Measurements from ENCODE around the gene MDFIC. TPM values are rescaled to one million over a fixed set of nuclear protein-coding genes. Genes with fewer than 3 reads are reported as not detected.

Gene MDFIC
- total RNA-seq, 2 donors from 2014 or later, result 17.1 to 35.0 TPM

DNA sequence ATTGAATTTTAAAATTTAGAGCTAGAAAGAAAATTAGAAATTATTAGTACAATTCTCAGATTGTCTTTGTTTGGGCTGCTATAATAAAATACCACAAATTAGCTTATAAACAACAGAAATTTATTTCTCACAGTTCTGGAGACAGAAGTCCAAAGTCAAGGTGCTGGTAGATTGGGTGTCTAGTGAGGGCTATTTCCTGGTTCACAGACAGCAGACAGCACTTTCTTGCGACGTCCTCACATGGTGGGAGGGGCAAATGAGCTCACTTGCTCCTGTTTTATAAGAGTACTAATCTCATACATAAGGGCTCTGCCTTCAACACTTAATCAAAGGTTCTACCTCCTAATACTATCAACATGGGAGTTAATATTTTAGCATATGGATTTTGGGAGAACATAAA, 134.1 kb downstream of the MDFIC start:
- TF ChIP-seq CTCF (IDR thresholded peaks at IDR 0.05), result no peak

GRCh38 chr7:115058726-115059125, 136.8 kb downstream of the MDFIC start:
- no peaks in the 10 kb centered on the region for H3K4me1 ChIP-seq
- H3K9me3 ChIP-seq, result no peaks in the 10 kb centered on the region
- H3K27ac ChIP-seq, result no peak overlapping the region
- no peaks in the 10 kb centered on the region for H3K36me3 ChIP-seq
- H3K27me3 ChIP-seq, result no peaks in the 10 kb centered on the region
- no peak for DNase-seq (ENCODE audit: low spot score)
- H3K4me3 ChIP-seq, result no peak overlapping the region
- no peak for TF ChIP-seq CTCF (IDR thresholded peaks at IDR 0.05)

More for the DNA sequence above, 134.1 kb downstream of the MDFIC start:
- no peaks in the 10 kb centered on the region for H3K27me3 ChIP-seq
- no peak overlapping the region for H3K4me3 ChIP-seq
- H3K9me3 ChIP-seq, result no peaks in the 10 kb centered on the region
- H3K4me1 ChIP-seq, result no peaks in the 10 kb centered on the region
- H3K36me3 ChIP-seq, result no peaks in the 10 kb centered on the region
- no peak overlapping the region for H3K27ac ChIP-seq
- DNase-seq (ENCODE audit: low spot score), result no peak

- Histone ChIP-seq H3K27me3 (no peaks in the 10 kb centered on the region), H3K36me3 (no peaks in the 10 kb centered on the region), H3K9me3 (no peaks in the 10 kb centered on the region), H3K4me1 (no peaks in the 10 kb centered on the region), H3K27ac (no peak overlapping the region), H3K4me3 (no peak overlapping the region)
- DNase-seq (ENCODE audit: low spot score), result no peak
- no peak for TF ChIP-seq CTCF (IDR thresholded peaks at IDR 0.05)
Measured at GRCh38 chr7:115059321-115059720, 137.4 kb downstream of the MDFIC start.

- TF ChIP-seq CTCF (IDR thresholded peaks at IDR 0.05), result no peak
- no peak overlapping the region for H3K4me3 ChIP-seq
- no peaks in the 10 kb centered on the region for H3K4me1 ChIP-seq
- H3K36me3 ChIP-seq, result no peaks in the 10 kb centered on the region
- no peak for DNase-seq (ENCODE audit: low spot score)
- no peak overlapping the region for H3K27ac ChIP-seq
- H3K9me3 ChIP-seq, result no peaks in the 10 kb centered on the region
- H3K27me3 ChIP-seq, result no peaks in the 10 kb centered on the region
Measured at GRCh38 chr7:115060095-115060870, 138.4 kb downstream of the MDFIC start.

DNA sequence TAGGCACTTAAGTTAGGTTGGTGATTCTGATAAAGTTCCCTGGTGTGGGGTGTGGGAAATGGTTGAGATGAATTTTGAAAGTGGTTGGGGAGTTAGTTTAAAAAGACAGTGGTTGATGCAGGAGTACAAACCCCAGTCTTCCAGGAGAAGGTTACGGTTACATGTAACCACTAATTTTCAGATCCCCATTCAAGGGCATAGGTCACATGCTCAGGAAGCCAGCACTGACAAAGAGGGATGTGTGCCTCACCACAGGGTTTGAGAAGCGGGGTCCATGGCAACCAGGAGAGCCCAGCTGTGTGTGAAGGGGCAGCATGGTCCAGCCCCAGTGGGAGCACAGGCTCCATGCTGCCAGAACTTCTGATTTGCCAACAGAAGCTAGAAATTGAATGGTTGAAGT, 144.2 kb downstream of the MDFIC start:
- no peak for DNase-seq (ENCODE audit: low spot score)
- H3K4me3 ChIP-seq, result no peak overlapping the region
- no peak for TF ChIP-seq CTCF (IDR thresholded peaks at IDR 0.05)
- H3K27ac ChIP-seq, result no peak overlapping the region
- no peaks in the 10 kb centered on the region for H3K36me3 ChIP-seq
- no peaks in the 10 kb centered on the region for H3K4me1 ChIP-seq
- H3K27me3 ChIP-seq, result no peaks in the 10 kb centered on the region
- H3K9me3 ChIP-seq, result no peaks in the 10 kb centered on the region

DNA sequence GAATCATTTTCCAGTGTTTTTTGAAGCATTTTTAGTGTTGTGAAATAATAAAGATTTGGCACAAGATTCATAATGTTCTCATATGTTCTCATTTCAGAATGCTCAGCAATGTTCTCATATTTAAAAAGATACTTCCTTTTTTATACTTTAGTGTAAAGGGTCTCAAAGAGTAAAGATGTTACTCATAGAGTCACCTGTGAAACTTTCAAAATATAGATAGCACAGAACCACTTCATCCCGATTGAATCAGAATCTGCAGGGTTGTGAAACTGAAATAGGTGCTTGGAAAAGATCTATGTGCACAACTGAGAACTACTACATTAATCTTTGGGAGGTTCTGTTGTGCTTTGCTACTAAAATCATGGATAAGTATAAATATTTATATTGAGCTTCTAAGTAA, 144.7 kb downstream of the MDFIC start:
- Histone ChIP-seq H3K27me3 (no peaks in the 10 kb centered on the region), H3K36me3 (no peaks in the 10 kb centered on the region), H3K27ac (no peak overlapping the region), H3K4me3 (no peak overlapping the region), H3K9me3 (no peaks in the 10 kb centered on the region), H3K4me1 (no peaks in the 10 kb centered on the region)
- no peak for DNase-seq (ENCODE audit: low spot score)
- no peak for TF ChIP-seq CTCF (IDR thresholded peaks at IDR 0.05)

All from right atrium auricular region (tissue), 2 donors.